PC-9 (cell line): ENCODE results near the gene P4HA3. TPM values are rescaled to one million over a fixed set of nuclear protein-coding genes. Genes with fewer than 3 reads are reported as not detected.

Experiments used
- BruUV-seq: library from RNA; stranded (reverse); fragments of 400-500 nt; replicated peaks from 2 replicates; lab custom pipeline; 2021; lab: Mats Ljungman, UMichigan
- CTCF ChIA-PET: fragments of 300-600 bp; sonication (Branson Sonifier 250); formaldehyde crosslinking; loops from one replicate; lab custom pipeline; 2022; ENCODE audit warnings: antibody characterized with exemption; lab: Charles Lee
- POLR2A ChIA-PET: fragments of 300-600 bp; sonication (Branson Sonifier 250); formaldehyde crosslinking; loops from one replicate; lab custom pipeline; 2022; ENCODE audit warnings: antibody characterized with exemption; ENCODE audit not compliant: unreplicated experiment; lab: Charles Lee
- DNase-seq, 2 experiments: peaks; one replicate each; pipeline versions ENCODE4 v3.0.0 to v3.0.0-alpha.2; 2015 to 2022; ENCODE audit warnings: mixed read lengths in 1 of 2
- H2AFZ ChIP-seq: fragments of 200-600 bp; sonication (generic); 2 replicates; pipeline ENCODE4 v1.8.1; 2017; ENCODE audit warnings: antibody characterized with exemption
- H3F3A ChIP-seq: fragments of 200-600 bp; sonication (generic); 2 replicates; pipeline ENCODE4 v1.8.1; 2017; ENCODE audit warnings: antibody characterized with exemption, mild to moderate bottlenecking, low read depth; ENCODE audit not compliant: insufficient read depth
- H3K27ac ChIP-seq: fragments of 200-600 bp; sonication (generic); 2 replicates; pipeline ENCODE4 v1.6.1; 2016; ENCODE audit warnings: mixed run types
- H3K27me3 ChIP-seq: fragments of 200-600 bp; sonication (generic); 2 replicates; pipeline ENCODE4 v1.6.1; 2016; ENCODE audit warnings: low read depth, mixed run types; ENCODE audit not compliant: insufficient read depth
- H3K36me3 ChIP-seq: fragments of 200-600 bp; sonication (generic); 2 replicates; pipeline ENCODE4 v1.6.1; 2016; ENCODE audit warnings: low read depth, mixed run types
- H3K4me1 ChIP-seq: fragments of 200-600 bp; sonication (generic); replicated peaks from 2 replicates; pipeline ENCODE4 v1.6.1; 2016; ENCODE audit warnings: mixed run types; ENCODE audit not compliant: insufficient read depth
- H3K4me2 ChIP-seq: fragments of 200-600 bp; sonication (generic); 2 replicates; pipeline ENCODE4 v1.6.1; 2017; ENCODE audit warnings: mixed run types
- H3K4me3 ChIP-seq: fragments of 200-600 bp; sonication (generic); 2 replicates; pipeline ENCODE4 v1.6.1; 2016; ENCODE audit warnings: mixed run types
- H3K79me2 ChIP-seq: fragments of 200-600 bp; sonication (generic); 2 replicates; pipeline ENCODE4 v1.6.1; 2017; ENCODE audit warnings: low read depth, mixed run types
- H3K9me2 ChIP-seq: fragments of 200-600 bp; sonication (generic); 2 replicates; pipeline ENCODE4 v1.8.1; 2017; ENCODE audit warnings: mild to moderate bottlenecking; ENCODE audit not compliant: insufficient read depth
- H3K9me3 ChIP-seq: fragments of 200-600 bp; sonication (generic); 2 replicates; pipeline ENCODE4 v1.8.1; 2016; ENCODE audit warnings: low read depth; ENCODE audit not compliant: insufficient read depth
- H4K20me1 ChIP-seq: fragments of 200-600 bp; sonication (generic); 2 replicates; pipeline ENCODE4 v1.8.1; 2017; ENCODE audit not compliant: insufficient read depth
- CTCF ChIP-seq: fragments of 200-600 bp; sonication (generic); conservative IDR thresholded peaks from 2 replicates; pipeline ENCODE4 v1.6.1; 2017; ENCODE audit warnings: mixed run types, antibody characterized with exemption, mild to moderate bottlenecking, moderate library complexity
- EZH2 ChIP-seq: fragments of 200-600 bp; sonication (generic); IDR thresholded peaks from 2 replicates; pipeline ENCODE4 v1.8.0; 2017; ENCODE audit warnings: antibody characterized with exemption, low read depth
- intact Hi-C: fragments of 100-400 bp; cut with micrococcal nuclease; formaldehyde crosslinking; loops from one replicate; pipeline ENCODE4 v1.10.0; 2022; ENCODE audit not compliant: unreplicated experiment
- total RNA-seq: library from RNA; stranded (reverse); gene quantifications from 2 replicates; pipeline ENCODE4 v1.2.3, GENCODE V29; 2021

The P4HA3 gene
- total RNA-seq, 1 experiment from 2014 or later = 0.22 TPM

DNA sequence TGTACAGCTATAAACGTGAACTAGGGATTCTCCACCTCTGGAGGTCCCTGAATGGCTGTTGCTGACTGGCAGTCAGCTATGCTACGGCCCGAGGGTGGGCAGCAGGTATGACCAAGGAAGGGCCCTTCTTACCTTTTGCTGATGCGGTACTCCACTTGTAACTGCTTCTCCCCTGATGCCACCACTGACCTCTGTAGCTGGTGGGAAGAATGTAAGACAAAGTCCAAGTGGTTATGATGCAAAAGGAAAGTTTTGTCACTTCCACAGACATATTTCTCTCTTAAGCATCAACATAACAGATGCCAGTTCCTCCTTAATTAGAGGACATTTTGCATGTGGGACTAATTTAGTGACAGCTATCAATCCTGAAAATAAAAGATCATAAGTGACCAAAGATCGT is 32.2 kb downstream of the P4HA3 start:
- BruUV-seq = no TSS peak
- Histone ChIP-seq H3K9me3 (no peaks in the 10 kb centered on the region), H3K4me1 (peaks cover 25% of the 10 kb centered on the region), H4K20me1 (no peaks in the 10 kb centered on the region), H2AFZ (no peak overlapping the region), H3K4me2 (peak overlapping the region; percentile 26), H3F3A (peaks cover 11% of the 10 kb centered on the region; the same call in 1 of the 2 replicates), H3K27ac (peak overlapping the region; percentile 27), H3K27me3 (no peaks in the 10 kb centered on the region), H3K4me3 (no peak overlapping the region), H3K9me2 (no peaks in the 10 kb centered on the region; the same call in 1 of the 2 replicates), H3K79me2 (no peaks in the 10 kb centered on the region), H3K36me3 (no peaks in the 10 kb centered on the region)
- CTCF ChIA-PET = interaction anchor here (0.6 to 1.0 kb wide), 4 partner anchors 24 to 281 kb away, joined by 3 read pairs; no protein-coding TSS in a partner anchor
- DNase-seq = no peak
- POLR2A ChIA-PET = interaction anchor here (0.6 kb wide), 1 partner anchor 324 kb away, joined by 14 read pairs; no protein-coding TSS in a partner anchor
- TF ChIP-seq EZH2 = no peak
- TF ChIP-seq CTCF = no peak
- intact Hi-C loops = no loop called here

GRCh38 chr11:74278721-74279161 is 32.7 kb downstream of the P4HA3 start:
- peak overlapping the region; percentile 26 for H3K4me2 ChIP-seq
- ChIA-PET CTCF (interaction anchor here (0.6 to 1.0 kb wide), 4 partner anchors 23 to 282 kb away, joined by 3 read pairs; no protein-coding TSS in a partner anchor), POLR2A (no interaction called here)
- no peaks in the 10 kb centered on the region for H3K79me2 ChIP-seq
- H3F3A ChIP-seq = peaks cover 11% of the 10 kb centered on the region; the same call in 1 of the 2 replicates
- H3K27ac ChIP-seq = peak overlapping the region; percentile 27
- no peaks in the 10 kb centered on the region; the same call in 1 of the 2 replicates for H3K9me2 ChIP-seq
- H3K9me3 ChIP-seq = no peaks in the 10 kb centered on the region
- no peak overlapping the region for H3K4me3 ChIP-seq
- DNase-seq = peak; percentile 25 to 76
- no peaks in the 10 kb centered on the region for H4K20me1 ChIP-seq
- no peaks in the 10 kb centered on the region for H3K27me3 ChIP-seq
- no peak overlapping the region for H2AFZ ChIP-seq
- H3K36me3 ChIP-seq = no peaks in the 10 kb centered on the region
- TF ChIP-seq EZH2 = no peak
- no peak for TF ChIP-seq CTCF
- intact Hi-C loops = no loop called here
- BruUV-seq = no TSS peak
- H3K4me1 ChIP-seq = peaks cover 21% of the 10 kb centered on the region

DNA sequence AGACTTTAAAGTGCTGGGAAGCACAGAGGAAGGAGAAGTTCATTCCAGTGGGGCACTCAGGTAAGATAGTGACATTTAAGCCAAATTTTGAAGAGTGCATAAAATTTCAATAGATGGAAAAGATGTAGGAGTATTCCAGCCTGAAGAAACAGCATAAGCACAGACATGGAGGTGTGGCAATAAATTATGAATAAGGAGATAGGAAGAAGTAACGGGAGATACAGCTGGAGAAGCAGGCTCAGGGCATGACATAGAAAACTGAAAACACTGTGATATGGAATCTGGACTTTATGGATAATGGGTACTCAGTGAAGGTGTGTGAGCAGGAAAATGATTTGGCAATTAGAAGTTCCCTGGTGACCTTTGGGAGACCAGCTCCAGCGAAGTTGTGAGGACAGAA is 33.3 kb downstream of the P4HA3 start:
- Histone ChIP-seq H3K27ac (peak overlapping the region; percentile 27), H3K79me2 (no peaks in the 10 kb centered on the region), H3K36me3 (no peaks in the 10 kb centered on the region), H2AFZ (no peak overlapping the region), H3K4me1 (peaks cover 18% of the 10 kb centered on the region), H3K9me3 (no peaks in the 10 kb centered on the region), H3K9me2 (no peaks in the 10 kb centered on the region; the same call in 1 of the 2 replicates), H3F3A (peaks cover 11% of the 10 kb centered on the region; the same call in 1 of the 2 replicates), H4K20me1 (no peaks in the 10 kb centered on the region), H3K4me2 (peak overlapping the region; percentile 26; the same call in 1 of the 2 replicates), H3K27me3 (no peaks in the 10 kb centered on the region), H3K4me3 (no peak overlapping the region)
- BruUV-seq = no TSS peak
- intact Hi-C loops = no loop called here
- CTCF ChIA-PET = interaction anchor here (1.0 kb wide), 1 partner anchor 174 kb away, joined by 3 read pairs; no protein-coding TSS in a partner anchor
- DNase-seq = no peak
- TF ChIP-seq CTCF (no peak), EZH2 (no peak)
- POLR2A ChIA-PET = interaction anchor here (0.6 kb wide), 1 partner anchor 10 kb away, joined by 3 read pairs; no protein-coding TSS in a partner anchor
